Cardiac muscle cell (in vitro differentiated cells and primary cell): ENCODE measurements around the gene HOXB7. TPM values are rescaled to one million over a fixed set of nuclear protein-coding genes. Genes with fewer than 3 reads are reported as not detected.

ENCODE experiments used
- DNase-seq, 2 donors: peaks; one replicate each; pipeline versions ENCODE4 v3.0.0 to v3.0.0-alpha.2; 2010 to 2017; ENCODE audit warnings: low read depth in 1 of 2, low spot score in 1 of 2
- H3K27ac ChIP-seq: fragments of 200-600 bp; sonication (generic); 2 replicates; pipeline ENCODE4 v1.5.1; 2016
- H3K27me3 ChIP-seq: fragments of 200-600 bp; sonication (generic); 2 replicates; pipeline ENCODE4 v1.6.0; 2016; ENCODE audit warnings: control low read depth
- H3K36me3 ChIP-seq: fragments of 200-600 bp; sonication (generic); 2 replicates; pipeline ENCODE4 v1.5.1; 2016; ENCODE audit warnings: control low read depth
- H3K4me1 ChIP-seq: fragments of 200-600 bp; sonication (generic); 2 replicates; pipeline ENCODE4 v1.8.1; 2017; ENCODE audit warnings: low read depth, mild to moderate bottlenecking, mixed run types
- H3K4me3 ChIP-seq: fragments of 200-600 bp; sonication (generic); 2 replicates; pipeline ENCODE4 v1.5.1; 2016; ENCODE audit warnings: mild to moderate bottlenecking
- H3K9me3 ChIP-seq: fragments of 200-600 bp; sonication (generic); 2 replicates; pipeline ENCODE4 v1.5.1; 2017; ENCODE audit warnings: low read depth, mild to moderate bottlenecking, control low read depth
- polyA plus RNA-seq: library from polyadenylated mRNA; unstranded; fragments of >200 nt; fragmentation: Nextera tagmentation; extraction: Ambion mirVana; gene quantifications from 2 replicates; pipeline ENCODE4 v1.2.1, GENCODE V29; 2016
- total RNA-seq: library from RNA; depleted of rRNA; stranded (reverse); fragments of >200 nt; gene quantifications from 2 replicates; pipeline ENCODE4 v1.2.3, GENCODE V29; 2016
- TF ChIP-seq, protein P1 (sequence below): IDR thresholded peaks from 2 replicates; pipeline ENCODE4 v1.5.1; 2012; ENCODE audit warnings: low read depth, mild to moderate bottlenecking, low read length

Gene HOXB7
- total and polyA plus RNA-seq, 2 experiments from 2014 or later = not detected

DNA sequence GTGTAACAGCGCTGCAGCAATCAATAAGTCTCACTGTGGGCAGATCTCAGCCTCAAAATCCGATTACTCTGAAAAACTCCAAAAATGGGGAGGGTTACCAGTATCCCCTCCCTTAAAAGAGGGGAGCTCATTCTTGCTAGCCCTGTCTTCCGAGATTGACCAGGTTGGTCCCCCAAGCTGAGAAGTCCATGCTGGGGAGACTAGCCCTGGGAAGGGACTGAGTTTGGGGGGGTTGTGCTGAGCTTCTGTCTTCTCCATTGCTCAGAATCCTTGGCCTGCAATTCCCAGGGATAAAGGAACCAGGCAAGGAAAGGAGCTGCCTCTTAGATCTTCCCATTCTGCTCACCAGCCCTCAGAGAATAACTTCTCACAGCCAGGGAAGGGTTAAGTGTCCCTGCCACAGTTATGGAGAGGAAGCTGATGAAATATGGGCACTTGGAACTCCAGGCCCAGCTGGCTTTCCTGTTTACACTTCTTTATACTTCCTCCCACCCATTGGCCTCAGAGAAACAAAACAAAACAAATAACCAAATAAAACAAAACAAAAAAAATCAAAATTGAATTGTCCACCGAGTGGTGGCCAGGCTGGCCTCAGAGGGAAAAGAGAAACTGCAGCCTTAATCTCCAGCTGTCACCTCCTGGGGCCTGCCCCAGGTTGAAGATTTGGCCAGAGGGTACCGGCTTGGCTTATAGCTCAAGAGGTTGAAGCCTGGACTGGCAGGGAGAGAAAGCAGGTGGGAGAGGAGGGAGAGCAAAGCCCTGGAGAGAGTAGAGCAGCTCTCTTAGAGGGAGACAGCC is 23.3 kb downstream of the HOXB7 start:
- no peak overlapping the region for H3K4me3 ChIP-seq
- peaks cover 6% of the 10 kb centered on the region for H3K4me1 ChIP-seq
- H3K27ac ChIP-seq = no peak overlapping the region
- H3K27me3 ChIP-seq = peaks cover 100% of the 10 kb centered on the region
- no peak for DNase-seq
- TF ChIP-seq, protein P1, sequence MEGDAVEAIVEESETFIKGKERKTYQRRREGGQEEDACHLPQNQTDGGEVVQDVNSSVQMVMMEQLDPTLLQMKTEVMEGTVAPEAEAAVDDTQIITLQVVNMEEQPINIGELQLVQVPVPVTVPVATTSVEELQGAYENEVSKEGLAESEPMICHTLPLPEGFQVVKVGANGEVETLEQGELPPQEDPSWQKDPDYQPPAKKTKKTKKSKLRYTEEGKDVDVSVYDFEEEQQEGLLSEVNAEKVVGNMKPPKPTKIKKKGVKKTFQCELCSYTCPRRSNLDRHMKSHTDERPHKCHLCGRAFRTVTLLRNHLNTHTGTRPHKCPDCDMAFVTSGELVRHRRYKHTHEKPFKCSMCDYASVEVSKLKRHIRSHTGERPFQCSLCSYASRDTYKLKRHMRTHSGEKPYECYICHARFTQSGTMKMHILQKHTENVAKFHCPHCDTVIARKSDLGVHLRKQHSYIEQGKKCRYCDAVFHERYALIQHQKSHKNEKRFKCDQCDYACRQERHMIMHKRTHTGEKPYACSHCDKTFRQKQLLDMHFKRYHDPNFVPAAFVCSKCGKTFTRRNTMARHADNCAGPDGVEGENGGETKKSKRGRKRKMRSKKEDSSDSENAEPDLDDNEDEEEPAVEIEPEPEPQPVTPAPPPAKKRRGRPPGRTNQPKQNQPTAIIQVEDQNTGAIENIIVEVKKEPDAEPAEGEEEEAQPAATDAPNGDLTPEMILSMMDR = no peak
- no peaks in the 10 kb centered on the region for H3K36me3 ChIP-seq
- no peaks in the 10 kb centered on the region for H3K9me3 ChIP-seq

DNA sequence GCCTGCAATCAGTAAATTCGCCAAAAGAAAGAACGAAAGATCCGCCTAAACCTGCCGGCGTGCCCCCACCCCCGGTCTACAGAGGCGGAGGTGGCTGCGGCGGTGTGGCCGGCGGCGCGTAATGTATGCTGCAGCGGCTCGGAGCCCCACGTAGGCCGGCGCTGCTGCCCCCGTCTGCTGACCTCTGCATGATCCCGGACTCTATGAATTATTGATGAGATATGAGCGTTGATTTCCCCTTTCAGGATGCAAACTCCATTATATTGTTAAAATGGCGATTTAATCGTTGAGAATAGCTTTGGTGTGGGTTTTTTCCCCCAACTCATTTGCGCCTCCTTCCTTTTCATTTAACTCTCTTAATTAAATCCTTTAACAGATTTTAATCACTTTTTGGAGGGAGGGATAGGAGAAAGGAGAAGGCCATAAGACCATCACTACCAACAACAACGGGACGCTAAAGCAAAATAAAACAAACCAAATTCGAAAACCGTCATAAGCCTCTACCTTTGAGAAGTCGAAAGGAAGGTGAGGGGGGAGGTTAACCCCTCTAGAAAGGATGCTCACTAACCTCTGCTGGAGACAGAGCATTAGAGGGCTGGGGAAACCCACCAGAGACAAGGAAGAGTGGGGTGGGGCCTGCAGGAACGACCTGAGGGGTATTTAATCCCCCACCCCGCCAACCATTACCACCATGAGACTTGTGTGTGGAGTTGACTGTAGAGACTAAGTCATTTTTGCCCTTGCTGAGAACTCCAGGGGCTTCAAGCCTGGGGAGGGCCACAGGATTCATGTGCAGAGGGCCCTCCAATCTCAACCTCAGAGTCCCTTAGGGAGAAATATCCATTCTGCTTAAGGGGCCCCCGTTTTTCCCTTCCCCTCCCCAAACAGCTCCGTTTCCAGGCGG is 24.2 kb downstream of the HOXB7 start:
- Histone ChIP-seq H3K27me3 (peaks cover 100% of the 10 kb centered on the region), H3K4me3 (no peak overlapping the region), H3K4me1 (peaks cover 6% of the 10 kb centered on the region), H3K27ac (no peak overlapping the region), H3K9me3 (no peaks in the 10 kb centered on the region), H3K36me3 (no peaks in the 10 kb centered on the region)
- TF ChIP-seq, protein P1 = no peak
- no peak for DNase-seq

DNA sequence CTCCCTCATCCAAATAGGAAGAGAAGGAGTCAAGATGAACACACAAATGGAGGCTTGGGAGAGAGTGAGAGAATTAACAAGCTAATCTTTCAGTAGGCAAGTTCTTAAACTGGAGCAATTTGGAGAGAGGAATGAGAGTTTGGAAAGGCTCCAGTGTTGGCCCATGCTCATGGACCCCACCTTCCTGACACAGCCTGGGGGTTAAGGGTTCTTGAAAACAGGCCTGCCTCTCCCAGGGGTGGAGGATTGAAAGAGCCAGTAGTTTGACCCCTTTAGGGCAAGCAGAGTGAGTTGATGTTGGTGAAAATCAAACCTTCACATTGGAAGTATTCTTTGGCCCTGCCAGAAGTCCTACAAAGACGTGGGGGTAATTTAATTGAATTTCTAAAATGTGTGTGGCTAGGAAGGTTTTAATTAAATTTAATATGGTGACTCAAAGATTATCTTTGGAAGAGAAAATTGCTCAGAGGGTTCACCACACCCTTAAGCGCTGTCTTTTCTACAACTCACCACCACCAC is 26.5 kb downstream of the HOXB7 start:
- TF ChIP-seq, protein P1 = no peak
- H3K27ac ChIP-seq = no peak overlapping the region
- H3K27me3 ChIP-seq = peaks cover 100% of the 10 kb centered on the region
- no peak overlapping the region for H3K4me3 ChIP-seq
- no peaks in the 10 kb centered on the region for H3K36me3 ChIP-seq
- no peaks in the 10 kb centered on the region for H3K9me3 ChIP-seq
- peaks cover 6% of the 10 kb centered on the region for H3K4me1 ChIP-seq
- no peak for DNase-seq

DNA sequence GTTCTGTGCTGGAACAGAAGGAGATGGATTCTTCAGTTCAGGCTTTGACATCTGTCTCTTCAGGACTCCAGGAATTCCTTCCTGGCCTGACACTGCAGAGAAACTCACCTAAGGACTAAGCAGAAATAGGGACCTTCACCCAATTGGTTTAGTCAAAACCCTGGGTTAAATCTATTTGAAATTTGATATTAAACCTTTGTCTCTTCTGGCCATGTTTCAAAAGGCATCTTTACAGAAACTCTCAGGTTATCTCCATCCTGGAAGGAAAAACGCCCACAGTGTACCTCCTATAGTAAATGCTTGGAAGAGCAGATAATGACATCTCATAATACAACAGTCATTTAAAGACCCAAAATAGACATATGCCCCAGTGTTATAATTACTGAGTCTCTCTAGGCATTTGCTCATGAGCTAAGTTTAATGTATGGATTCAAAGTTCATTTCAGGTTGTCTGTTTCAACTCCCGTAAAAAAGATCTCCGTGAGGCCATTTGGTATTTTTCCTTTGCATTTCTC is 27.1 kb downstream of the HOXB7 start:
- Histone ChIP-seq H3K9me3 (no peaks in the 10 kb centered on the region), H3K27ac (no peak overlapping the region)
- TF ChIP-seq, protein P1 = no peak

DNA sequence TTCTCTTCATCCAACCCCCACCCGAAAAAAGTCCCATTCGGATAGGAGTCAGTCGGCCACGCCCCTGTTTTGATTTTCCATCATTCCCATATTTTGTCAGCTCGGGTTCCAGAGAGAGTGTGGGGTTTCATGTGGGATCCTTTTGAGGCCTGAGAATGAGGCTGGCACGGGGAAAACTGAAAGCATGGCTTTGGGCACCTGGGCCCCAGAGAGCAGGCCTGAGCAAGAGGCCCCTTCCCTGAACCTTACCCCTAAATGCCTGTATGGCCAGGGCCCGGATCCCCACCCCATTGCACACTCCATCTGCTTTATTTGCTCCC is 28.1 kb downstream of the HOXB7 start:
- no peaks in the 10 kb centered on the region for H3K36me3 ChIP-seq
- peaks cover 97% of the 10 kb centered on the region for H3K27me3 ChIP-seq
- H3K27ac ChIP-seq = no peak overlapping the region
- no peak overlapping the region for H3K4me3 ChIP-seq
- DNase-seq = no peak
- peaks cover 6% of the 10 kb centered on the region for H3K4me1 ChIP-seq
- TF ChIP-seq, protein P1 = no peak
- no peaks in the 10 kb centered on the region for H3K9me3 ChIP-seq

More for the DNA sequence above, 27.1 kb downstream of the HOXB7 start:
- Histone ChIP-seq H3K36me3 (no peaks in the 10 kb centered on the region), H3K4me3 (no peak overlapping the region), H3K27me3 (peaks cover 100% of the 10 kb centered on the region), H3K4me1 (peaks cover 6% of the 10 kb centered on the region)
- DNase-seq = no peak
